IMR-90 (cell line): ENCODE results near the gene SMIM41. TPM values are rescaled to one million over a fixed set of nuclear protein-coding genes. Genes with fewer than 3 reads are reported as not detected.
A peak's percentile ranks its signal among the peaks of the same experiment; 100 is the strongest.

Experiments used
- ATAC-seq: fragments of 200-7000 bp; cut with Tn5 transposase; 2 replicates; pipeline ENCODE4 v1.9.1; 2020; ENCODE audit warnings: low read depth, mild to moderate bottlenecking, moderate library complexity
- BruUV-seq: library from RNA; stranded (reverse); fragments of 400-500 nt; replicated peaks from 2 replicates; lab custom pipeline; 2021; lab: Mats Ljungman, UMichigan
- CTCF ChIA-PET: fragments of 300-600 bp; formaldehyde crosslinking; extraction: SDS; loops from one replicate; lab custom pipeline; 2021; ENCODE audit warnings: antibody characterized with exemption; lab: Yijun Ruan, JAX
- POLR2A ChIA-PET: fragments of 300-600 bp; sonication (Branson Sonifier 250); formaldehyde crosslinking; loops from one replicate; lab custom pipeline; 2022; ENCODE audit warnings: antibody characterized with exemption; ENCODE audit not compliant: unreplicated experiment; lab: Charles Lee
- DNase-seq: peaks from one replicate; pipeline ENCODE4 v3.0.0; 2013
- H2AFZ ChIP-seq: replicated peaks from 2 replicates; pipeline ENCODE3; 2013; ENCODE audit warnings: low read length, mild to moderate bottlenecking; ENCODE audit not compliant: poor library complexity
- H2AK5ac ChIP-seq: 2 replicates; pipeline ENCODE4 v1.6.1; 2013; ENCODE audit warnings: low read depth, low read length, inconsistent platforms
- H2AK9ac ChIP-seq: replicated peaks from 2 replicates; pipeline ENCODE3; 2013; ENCODE audit warnings: mild to moderate bottlenecking, low read depth, low read length, moderate library complexity; ENCODE audit not compliant: poor library complexity
- H2BK120ac ChIP-seq: 2 replicates; pipeline ENCODE4 v1.6.1; 2013; ENCODE audit warnings: low read depth, low read length, inconsistent platforms
- H2BK15ac ChIP-seq: 3 replicates; pipeline ENCODE4 v1.6.1; 2013; ENCODE audit warnings: low read depth, low read length, inconsistent platforms
- H2BK20ac ChIP-seq: 2 replicates; pipeline ENCODE4 v1.6.1; 2013; ENCODE audit warnings: low read depth, mild to moderate bottlenecking, inconsistent platforms, low read length, moderate library complexity
- H2BK5ac ChIP-seq: 2 replicates; pipeline ENCODE4 v1.6.1; 2013; ENCODE audit warnings: mild to moderate bottlenecking, low read depth, low read length, inconsistent platforms; ENCODE audit not compliant: poor library complexity, severe bottlenecking
- H3K14ac ChIP-seq: replicated peaks from 2 replicates; pipeline ENCODE4 v1.6.1; 2013; ENCODE audit warnings: low read depth, low read length, inconsistent platforms
- H3K18ac ChIP-seq: 2 replicates; pipeline ENCODE4 v1.6.1; 2013; ENCODE audit warnings: low read depth, low read length, control low read depth
- H3K23ac ChIP-seq: 2 replicates; pipeline ENCODE4 v1.6.1; 2013; ENCODE audit warnings: low read depth, low read length, inconsistent platforms
- H3K27ac ChIP-seq: 2 replicates; pipeline ENCODE4 v1.5.1; 2013; ENCODE audit warnings: mild to moderate bottlenecking, control low read depth, low read length; ENCODE audit not compliant: insufficient read depth
- H3K27me3 ChIP-seq: 2 replicates; pipeline ENCODE4 v1.6.1; 2013; ENCODE audit warnings: low read length; ENCODE audit not compliant: control insufficient read depth, insufficient read depth
- H3K36me3 ChIP-seq: 2 replicates; pipeline ENCODE4 v1.6.1; 2013; ENCODE audit warnings: low read length, mixed read lengths; ENCODE audit not compliant: control insufficient read depth, insufficient read depth
- H3K4ac ChIP-seq: 2 replicates; pipeline ENCODE4 v1.6.1; 2013; ENCODE audit warnings: low read depth, low read length, inconsistent platforms
- H3K4me1 ChIP-seq: 2 replicates; pipeline ENCODE4 v1.6.1; 2013; ENCODE audit warnings: low read length, mixed read lengths; ENCODE audit not compliant: control insufficient read depth, insufficient read depth
- H3K4me2 ChIP-seq: 2 replicates; pipeline ENCODE4 v1.6.1; 2013; ENCODE audit warnings: low read depth, mild to moderate bottlenecking, control low read depth, low read length, moderate library complexity
- H3K4me3 ChIP-seq: 2 replicates; pipeline ENCODE4 v1.5.1; 2013; ENCODE audit warnings: low read depth, mild to moderate bottlenecking, control low read depth, low read length, moderate library complexity; ENCODE audit not compliant: insufficient read depth
- H3K56ac ChIP-seq: 2 replicates; pipeline ENCODE4 v1.6.1; 2013; ENCODE audit warnings: low read length, inconsistent platforms; ENCODE audit not compliant: insufficient read depth; ENCODE audit errors: extremely low read depth
- H3K79me1 ChIP-seq, 2 experiments: 2 replicates each; pipeline ENCODE4 v1.6.1; 2013; ENCODE audit warnings: low read length in 2 of 2, inconsistent platforms in 1 of 2, low read depth in 1 of 2
- H3K9ac ChIP-seq: 2 replicates; pipeline ENCODE4 v1.6.1; 2013; ENCODE audit warnings: low read depth, low read length, control low read depth
- H3K9me1 ChIP-seq: 2 replicates; pipeline ENCODE4 v1.6.1; 2013; ENCODE audit warnings: low read length, inconsistent platforms; ENCODE audit not compliant: insufficient read depth
- H3K9me3 ChIP-seq: 2 replicates; pipeline ENCODE4 v1.6.1; 2013; ENCODE audit warnings: low read length; ENCODE audit not compliant: control insufficient read depth, insufficient read depth
- H4K20me1 ChIP-seq: 2 replicates; pipeline ENCODE4 v1.6.1; 2013; ENCODE audit warnings: low read length, inconsistent platforms; ENCODE audit not compliant: insufficient read depth
- H4K5ac ChIP-seq: 2 replicates; pipeline ENCODE4 v1.6.1; 2013; ENCODE audit warnings: mild to moderate bottlenecking, low read depth, low read length, control low read depth
- H4K8ac ChIP-seq, 2 experiments: 2 replicates each; pipeline ENCODE4 v1.6.1; 2013; ENCODE audit warnings: low read depth in 2 of 2, low read length in 2 of 2, control low read depth in 1 of 2, inconsistent platforms in 1 of 2
- H4K91ac ChIP-seq: 2 replicates; pipeline ENCODE4 v1.6.1; 2013; ENCODE audit warnings: low read depth, low read length, inconsistent platforms; ENCODE audit not compliant: insufficient read depth
- POLR2A ChIP-seq: IDR thresholded peaks from 2 replicates; pipeline ENCODE4 v1.6.1; 2012; ENCODE audit warnings: mild to moderate bottlenecking, low read depth, low read length
- RAD21 ChIP-seq: IDR thresholded peaks from 2 replicates; pipeline ENCODE4 v1.6.1; 2012; ENCODE audit warnings: low read length, improper control_type of control experiment
- SMC3 ChIP-seq: fragments of 150-350 bp; IDR thresholded peaks from 2 replicates; pipeline ENCODE4 v1.6.1; 2016; ENCODE audit warnings: low read depth, mild to moderate bottlenecking, antibody characterized with exemption, low read length, moderate library complexity
- WGBS, 2 experiments: methylation state at CpG; one replicate each; pipeline versions ENCODE4 v1.1.5 to v1.1.7; 2013; ENCODE audit warnings: missing lambda C conversion rate in 2 of 2; ENCODE audit not compliant: insufficient read length in 1 of 2; ENCODE audit errors: extremely low coverage in 2 of 2; 5-methylcytosine and 5-hydroxymethylcytosine counted together
- dilution Hi-C: fragments of 300-500 bp; cut with HindIII; formaldehyde crosslinking; loops from one replicate; pipeline ENCODE4 v1.14.3; 2018; ENCODE audit warnings: low sequenced_read_pairs; ENCODE audit not compliant: unreplicated experiment
- in situ Hi-C: fragments of 300-500 bp; cut with MboI; formaldehyde crosslinking; loops from 3 replicates; pipeline ENCODE4 v1.14.3; 2019; ENCODE audit warnings: low sequenced_read_pairs, inconsistent platforms, mixed read lengths
- intact Hi-C: fragments of 100-400 bp; cut with micrococcal nuclease; formaldehyde crosslinking; loops from 2 replicates; pipeline ENCODE4 v1.10.0; 2022
- polyA plus RNA-seq, 3 experiments: library from polyadenylated mRNA; depleted of rRNA; stranded (reverse); fragments of >200 nt; gene quantifications; 2 replicates each; pipeline ENCODE4 v1.2.3, GENCODE V29; 2012; ENCODE audit warnings: low replicate concordance in 1 of 3
- total RNA-seq: library from RNA; depleted of rRNA; stranded (reverse); fragments of >200 nt; gene quantifications from 2 replicates; pipeline ENCODE4 v1.2.3, GENCODE V29; 2012
- TF ChIP-seq, protein P1 (sequence below): conservative IDR thresholded peaks from 2 replicates; pipeline ENCODE4 v1.5.1; 2012; ENCODE audit warnings: mild to moderate bottlenecking, low read depth, low read length, improper control_type of control experiment
- TF ChIP-seq, protein P2 (sequence below): fragments of 150-350 bp; IDR thresholded peaks from 2 replicates; pipeline ENCODE4 v1.6.1; 2017; ENCODE audit warnings: mild to moderate bottlenecking, antibody characterized with exemption, low read length, low read depth

Gene SMIM41
- total and polyA plus RNA-seq, 2 of the 4 experiments (the other 2 are of a cell fraction), result not detected

DNA sequence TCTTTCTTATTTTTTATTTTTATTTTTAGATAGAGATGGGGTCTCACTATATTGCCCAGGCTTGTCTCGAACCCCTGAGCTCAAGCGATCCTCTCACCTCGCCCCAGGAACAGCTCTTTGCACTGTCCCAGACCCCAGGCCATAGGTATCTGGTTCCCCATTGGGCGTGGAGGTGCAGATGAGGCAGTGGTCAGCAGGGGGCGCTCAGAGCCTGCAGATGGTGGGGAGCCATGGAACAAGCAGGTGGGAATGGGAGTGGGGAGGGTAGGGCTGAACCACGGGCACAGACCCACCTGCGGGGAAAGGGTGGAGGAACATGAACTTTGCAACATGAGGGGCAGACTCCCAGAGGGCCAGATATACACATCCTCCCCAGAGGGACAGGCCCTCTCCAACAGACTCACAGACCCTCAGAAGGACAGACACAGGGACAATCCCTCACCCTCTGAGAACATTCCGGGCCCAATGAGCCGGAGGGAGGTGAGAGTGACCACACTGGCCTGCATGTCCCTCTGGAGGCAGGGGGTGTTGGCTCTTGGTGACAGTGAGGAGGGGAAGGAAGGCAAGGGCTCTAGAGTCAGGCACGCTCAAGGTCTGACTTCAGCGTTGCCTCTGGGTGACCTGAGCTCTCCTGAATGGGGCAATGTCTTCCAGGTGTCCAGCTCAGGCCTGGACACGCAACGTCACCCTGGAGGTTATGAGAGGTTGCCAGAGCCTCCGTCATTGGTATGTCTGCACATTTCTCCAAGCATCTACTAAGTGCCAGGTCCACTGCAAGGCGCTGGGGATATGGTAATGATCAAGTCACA is 77.5 kb downstream of the SMIM41 start:
- no CpG with 5 or more reads among the region's 15 CpGs for WGBS, 2 experiments
- no peaks in the 10 kb centered on the region for H4K20me1 ChIP-seq
- no peak overlapping the region for H3K23ac ChIP-seq
- no TSS peak for BruUV-seq
- no peak overlapping the region for H4K8ac ChIP-seq
- peak overlapping the region; percentile 76 for H2AK5ac ChIP-seq
- in situ Hi-C loops (loop anchor here (5.0 to 10.0 kb wide), 3 partner anchors 170 to 818 kb away; no protein-coding TSS in a partner anchor), dilution Hi-C loops (no loop called here), intact Hi-C loops (loop anchor here (1.0 to 2.0 kb wide), 7 partner anchors 56 to 722 kb away; no protein-coding TSS in a partner anchor)
- H2BK120ac ChIP-seq, result peak overlapping the region; percentile 44
- no peaks in the 10 kb centered on the region for H3K4me1 ChIP-seq
- H3K9me3 ChIP-seq, result no peaks in the 10 kb centered on the region
- H3K4me3 ChIP-seq, result no peak overlapping the region
- DNase-seq, result peak; percentile 42
- POLR2A ChIA-PET, result no interaction called here
- H2AFZ ChIP-seq, result peak overlapping the region; percentile 81
- CTCF ChIA-PET, result interaction anchor here (0.6 to 2.2 kb wide), 7 partner anchors 10 to 215 kb away, joined by 3 to 6 read pairs (median 3); no protein-coding TSS in a partner anchor
- no peaks in the 10 kb centered on the region for H3K36me3 ChIP-seq
- peak overlapping the region; percentile 50; the same call in 1 of the 2 replicates for H4K91ac ChIP-seq
- 0 out of 2 replicates have a peak overlapping the region, but pooled peaks have one; percentile 44 for H2BK20ac ChIP-seq
- no peak overlapping the region for H3K27ac ChIP-seq
- no peak overlapping the region for H4K5ac ChIP-seq
- H2AK9ac ChIP-seq, result peak overlapping the region; percentile 58
- H3K4ac ChIP-seq, result peak overlapping the region; percentile 41; the same call in 1 of the 2 replicates
- H3K14ac ChIP-seq, result no peak overlapping the region
- H3K9me1 ChIP-seq, result peaks cover 6% of the 10 kb centered on the region; the same call in 1 of the 2 replicates
- no peak overlapping the region; the same call in 2 of the 3 replicates for H2BK15ac ChIP-seq
- no peak overlapping the region for H3K9ac ChIP-seq
- no peak overlapping the region for H2BK5ac ChIP-seq
- ATAC-seq, result peak; percentile 83
- no peak overlapping the region for H3K4me2 ChIP-seq
- no peak overlapping the region for H3K18ac ChIP-seq
- H3K79me1 ChIP-seq, result no peaks in the 10 kb centered on the region
- TF ChIP-seq RAD21, result peak; percentile 98
- TF ChIP-seq SMC3, result peak; percentile 97
- TF ChIP-seq, protein P1, sequence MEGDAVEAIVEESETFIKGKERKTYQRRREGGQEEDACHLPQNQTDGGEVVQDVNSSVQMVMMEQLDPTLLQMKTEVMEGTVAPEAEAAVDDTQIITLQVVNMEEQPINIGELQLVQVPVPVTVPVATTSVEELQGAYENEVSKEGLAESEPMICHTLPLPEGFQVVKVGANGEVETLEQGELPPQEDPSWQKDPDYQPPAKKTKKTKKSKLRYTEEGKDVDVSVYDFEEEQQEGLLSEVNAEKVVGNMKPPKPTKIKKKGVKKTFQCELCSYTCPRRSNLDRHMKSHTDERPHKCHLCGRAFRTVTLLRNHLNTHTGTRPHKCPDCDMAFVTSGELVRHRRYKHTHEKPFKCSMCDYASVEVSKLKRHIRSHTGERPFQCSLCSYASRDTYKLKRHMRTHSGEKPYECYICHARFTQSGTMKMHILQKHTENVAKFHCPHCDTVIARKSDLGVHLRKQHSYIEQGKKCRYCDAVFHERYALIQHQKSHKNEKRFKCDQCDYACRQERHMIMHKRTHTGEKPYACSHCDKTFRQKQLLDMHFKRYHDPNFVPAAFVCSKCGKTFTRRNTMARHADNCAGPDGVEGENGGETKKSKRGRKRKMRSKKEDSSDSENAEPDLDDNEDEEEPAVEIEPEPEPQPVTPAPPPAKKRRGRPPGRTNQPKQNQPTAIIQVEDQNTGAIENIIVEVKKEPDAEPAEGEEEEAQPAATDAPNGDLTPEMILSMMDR, result peak; percentile 97
- TF ChIP-seq, protein P2, sequence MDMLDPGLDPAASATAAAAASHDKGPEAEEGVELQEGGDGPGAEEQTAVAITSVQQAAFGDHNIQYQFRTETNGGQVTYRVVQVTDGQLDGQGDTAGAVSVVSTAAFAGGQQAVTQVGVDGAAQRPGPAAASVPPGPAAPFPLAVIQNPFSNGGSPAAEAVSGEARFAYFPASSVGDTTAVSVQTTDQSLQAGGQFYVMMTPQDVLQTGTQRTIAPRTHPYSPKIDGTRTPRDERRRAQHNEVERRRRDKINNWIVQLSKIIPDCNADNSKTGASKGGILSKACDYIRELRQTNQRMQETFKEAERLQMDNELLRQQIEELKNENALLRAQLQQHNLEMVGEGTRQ, result no peak
- TF ChIP-seq POLR2A, result peak; percentile 55; the same call in 1 of the 2 replicates
- H3K56ac ChIP-seq, result no peak overlapping the region
- no peaks in the 10 kb centered on the region for H3K27me3 ChIP-seq
